Adrenal gland (tissue), 5 donors: ENCODE measurements around the gene TACR2.

Source experiments
- POLR2A ChIP-seq, 2 donors: fragments of 450-650 bp; IDR thresholded peaks; one replicate each; pipeline ENCODE4 v1.6.1; 2017; ENCODE audit warnings: antibody characterized with exemption in 2 of 2, mild to moderate bottlenecking in 2 of 2, moderate library complexity in 1 of 2
- TF ChIP-seq, protein P1 (sequence below), 6 experiments: fragments of 450-650 bp in 4 of 6; fragments of 200-600 bp in 2 of 6; sonication (generic) in 1 of 6; IDR thresholded peaks; 1 replicate in 5 of 6; 2 replicates in 1 of 6; pipeline versions ENCODE4 v1.5.1 to v1.8.0; 2016 to 2021; ENCODE audit warnings: antibody characterized with exemption in 6 of 6, mild to moderate bottlenecking in 2 of 6, moderate library complexity in 1 of 6
- donor health status: DM: no; HTN: no; CAD: no.

- TF ChIP-seq, protein P1, sequence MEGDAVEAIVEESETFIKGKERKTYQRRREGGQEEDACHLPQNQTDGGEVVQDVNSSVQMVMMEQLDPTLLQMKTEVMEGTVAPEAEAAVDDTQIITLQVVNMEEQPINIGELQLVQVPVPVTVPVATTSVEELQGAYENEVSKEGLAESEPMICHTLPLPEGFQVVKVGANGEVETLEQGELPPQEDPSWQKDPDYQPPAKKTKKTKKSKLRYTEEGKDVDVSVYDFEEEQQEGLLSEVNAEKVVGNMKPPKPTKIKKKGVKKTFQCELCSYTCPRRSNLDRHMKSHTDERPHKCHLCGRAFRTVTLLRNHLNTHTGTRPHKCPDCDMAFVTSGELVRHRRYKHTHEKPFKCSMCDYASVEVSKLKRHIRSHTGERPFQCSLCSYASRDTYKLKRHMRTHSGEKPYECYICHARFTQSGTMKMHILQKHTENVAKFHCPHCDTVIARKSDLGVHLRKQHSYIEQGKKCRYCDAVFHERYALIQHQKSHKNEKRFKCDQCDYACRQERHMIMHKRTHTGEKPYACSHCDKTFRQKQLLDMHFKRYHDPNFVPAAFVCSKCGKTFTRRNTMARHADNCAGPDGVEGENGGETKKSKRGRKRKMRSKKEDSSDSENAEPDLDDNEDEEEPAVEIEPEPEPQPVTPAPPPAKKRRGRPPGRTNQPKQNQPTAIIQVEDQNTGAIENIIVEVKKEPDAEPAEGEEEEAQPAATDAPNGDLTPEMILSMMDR (IDR thresholded peaks at IDR 0.05), result no peak
- no peak for TF ChIP-seq POLR2A (IDR thresholded peaks at IDR 0.05)
Measured at GRCh38 chr10:69407621-69408301, 9.0 kb downstream of the TACR2 start.
